ENCODE data around the gene MPP2. TPM values are rescaled to one million over a fixed set of nuclear protein-coding genes. Genes with fewer than 3 reads are reported as not detected.

The MPP2 gene
- total and polyA plus RNA-seq, 2 donors (not counting 3 experiments of a cell fraction or from before 2014, with no cell fraction given): 1.4 to 1.6 TPM

GRCh38 chr17:43915559-43915958, 8.2 kb upstream of the MPP2 start:
- TF ChIP-seq POLR2AphosphoS5 (IDR thresholded peaks at IDR 0.05; ENCODE audit: insufficient read depth, low read depth, low read length): no peak
- TF ChIP-seq JUN (IDR thresholded peaks at IDR 0.05; ENCODE audit: borderline replicate concordance, insufficient read depth, insufficient read length, low read depth): no peak
- TF ChIP-seq CTCF (IDR thresholded peaks at IDR 0.05; ENCODE audit: extremely low read depth in 1 of 2, insufficient read depth in 1 of 2, low read depth in 1 of 2, low read length in 2 of 2): no peak
- TF ChIP-seq FOS (IDR thresholded peaks at IDR 0.05; ENCODE audit: borderline replicate concordance, insufficient read depth, low read length): no peak
- no peak for TF ChIP-seq POLR2A (IDR thresholded peaks at IDR 0.05; ENCODE audit: low read depth, low read length)
- FAIRE-seq: no peak
- H3K4me2 ChIP-seq (ENCODE audit: insufficient read depth, low read length): no peak overlapping the region
- no peaks in the 10 kb centered on the region for H3K36me3 ChIP-seq (ENCODE audit: control insufficient read depth in 2 of 2, extremely low read depth in 1 of 2, insufficient read depth in 2 of 2, low read length in 2 of 2)
- no peak for DNase-seq (ENCODE audit: low read depth, low spot score)
- H3K27me3 ChIP-seq (ENCODE audit: control insufficient read depth in 2 of 2, insufficient read depth in 2 of 2, low read length in 2 of 2): peaks cover 15 to 29% of the 10 kb centered on the region in 2 experiments
- no peaks in the 10 kb centered on the region for H4K20me1 ChIP-seq (replicated peaks; ENCODE audit: control insufficient read depth, extremely low read depth, insufficient read depth, low read length)
- H3K9me3 ChIP-seq (replicated peaks; ENCODE audit: control insufficient read depth, insufficient read depth, low read length): no peaks in the 10 kb centered on the region
- no peaks in the 10 kb centered on the region for H3K79me2 ChIP-seq (ENCODE audit: control insufficient read depth, insufficient read depth, low read length)
- BruUV-seq (replicated peaks): no TSS peak
- no peaks in the 10 kb centered on the region for H3K4me1 ChIP-seq (ENCODE audit: control insufficient read depth, extremely low read depth, insufficient read depth, low read length)
- H3K27ac ChIP-seq (ENCODE audit: insufficient read depth, low read depth, low read length): no peak overlapping the region
- dilution Hi-C loops (cut with MboI; ENCODE audit: extremely low pct_ligation_motif_present, low sequenced_read_pairs) (no loop called here), intact Hi-C loops (cut with micrococcal nuclease) (no loop called here)
- no peak overlapping the region for H3K9ac ChIP-seq (replicated peaks; ENCODE audit: extremely low read depth, insufficient read depth, low read length)
- no peaks in the 10 kb centered on the region for H3K9me1 ChIP-seq (replicated peaks; ENCODE audit: control insufficient read depth, extremely low read depth, insufficient read depth, low read length)
- no peak overlapping the region for H2AFZ ChIP-seq (ENCODE audit: low read depth, low read length)
- no peak overlapping the region for H3K4me3 ChIP-seq (replicated peaks in 1 of 3; ENCODE audit: insufficient read depth in 1 of 3, low read depth in 1 of 3, low read length in 3 of 3)
- ChIA-PET POLR2A (no interaction called here), CTCF (no interaction called here)

DNA sequence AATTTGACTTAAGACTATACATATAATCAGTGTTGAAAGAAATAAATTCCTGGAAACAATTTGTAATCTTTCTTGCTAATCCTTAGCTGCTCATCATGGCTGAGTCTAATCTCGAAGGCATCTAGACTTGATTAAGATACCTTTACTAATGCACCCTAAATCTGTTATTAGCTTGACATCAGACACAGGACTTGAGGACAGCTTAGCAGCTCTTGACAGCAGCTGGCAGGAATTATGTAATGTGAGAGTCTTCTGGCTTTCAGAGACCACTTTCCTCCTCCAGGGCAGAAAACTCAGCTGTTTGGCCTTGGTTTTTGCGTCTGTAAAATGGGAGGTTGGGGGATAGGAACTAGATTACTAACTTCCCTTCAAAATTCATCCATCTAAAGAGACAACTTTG, 7.1 kb upstream of the MPP2 start:
- DNase-seq (ENCODE audit: low read depth, low spot score) (no peak), FAIRE-seq (no peak)
- H3K79me2 ChIP-seq (ENCODE audit: control insufficient read depth, insufficient read depth, low read length): no peaks in the 10 kb centered on the region
- H3K9ac ChIP-seq (replicated peaks; ENCODE audit: extremely low read depth, insufficient read depth, low read length): no peak overlapping the region
- no peak overlapping the region for H3K4me3 ChIP-seq (replicated peaks in 1 of 3; ENCODE audit: insufficient read depth in 1 of 3, low read depth in 1 of 3, low read length in 3 of 3)
- H3K4me1 ChIP-seq (ENCODE audit: control insufficient read depth, extremely low read depth, insufficient read depth, low read length): no peaks in the 10 kb centered on the region
- no peaks in the 10 kb centered on the region for H3K9me1 ChIP-seq (replicated peaks; ENCODE audit: control insufficient read depth, extremely low read depth, insufficient read depth, low read length)
- H3K9me3 ChIP-seq (replicated peaks; ENCODE audit: control insufficient read depth, insufficient read depth, low read length): no peaks in the 10 kb centered on the region
- H3K27ac ChIP-seq (ENCODE audit: insufficient read depth, low read depth, low read length): no peak overlapping the region
- H3K4me2 ChIP-seq (ENCODE audit: insufficient read depth, low read length): no peak overlapping the region
- peaks cover 22 to 35% of the 10 kb centered on the region in 2 experiments for H3K27me3 ChIP-seq (ENCODE audit: control insufficient read depth in 2 of 2, insufficient read depth in 2 of 2, low read length in 2 of 2)
- H4K20me1 ChIP-seq (replicated peaks; ENCODE audit: control insufficient read depth, extremely low read depth, insufficient read depth, low read length): no peaks in the 10 kb centered on the region
- ChIA-PET POLR2A (no interaction called here), CTCF (interaction anchor here (0.9 to 1.1 kb wide), 4 partner anchors 10 to 34 kb away, joined by 3 to 9 read pairs (median 4); no protein-coding TSS in a partner anchor)
- no TSS peak for BruUV-seq (replicated peaks)
- intact Hi-C loops (cut with micrococcal nuclease) (no loop called here), dilution Hi-C loops (cut with MboI; ENCODE audit: extremely low pct_ligation_motif_present, low sequenced_read_pairs) (no loop called here)
- no peak overlapping the region for H2AFZ ChIP-seq (ENCODE audit: low read depth, low read length)
- no peak for TF ChIP-seq MAX (IDR thresholded peaks at IDR 0.05; ENCODE audit: insufficient read depth, insufficient read length)
- H3K36me3 ChIP-seq (ENCODE audit: control insufficient read depth in 2 of 2, extremely low read depth in 1 of 2, insufficient read depth in 2 of 2, low read length in 2 of 2): no peaks in the 10 kb centered on the region
